GM23248 (cell line): ENCODE data around the gene SHISA8.

ENCODE experiments used
- EZH2 ChIP-seq: fragments of 200-600 bp; sonication (generic); IDR thresholded peaks from 2 replicates; pipeline ENCODE4 v1.6.1; 2018; ENCODE audit warnings: antibody characterized with exemption, mild to moderate bottlenecking; ENCODE audit not compliant: insufficient read depth, poor library complexity, severe bottlenecking
- EZH2phosphoT487 ChIP-seq: fragments of 200-600 bp; sonication (generic); IDR thresholded peaks from 2 replicates; pipeline ENCODE4 v1.6.1; 2018; ENCODE audit warnings: antibody characterized with exemption, moderate library complexity, mild to moderate bottlenecking, low read depth; ENCODE audit not compliant: insufficient read depth

- TF ChIP-seq EZH2 (no peak), EZH2phosphoT487 (no peak)
Observed at GRCh38 chr22:41902016-41902415, 12.9 kb downstream of the SHISA8 start.
